ENCODE measurements around the gene ATG13.

DNA sequence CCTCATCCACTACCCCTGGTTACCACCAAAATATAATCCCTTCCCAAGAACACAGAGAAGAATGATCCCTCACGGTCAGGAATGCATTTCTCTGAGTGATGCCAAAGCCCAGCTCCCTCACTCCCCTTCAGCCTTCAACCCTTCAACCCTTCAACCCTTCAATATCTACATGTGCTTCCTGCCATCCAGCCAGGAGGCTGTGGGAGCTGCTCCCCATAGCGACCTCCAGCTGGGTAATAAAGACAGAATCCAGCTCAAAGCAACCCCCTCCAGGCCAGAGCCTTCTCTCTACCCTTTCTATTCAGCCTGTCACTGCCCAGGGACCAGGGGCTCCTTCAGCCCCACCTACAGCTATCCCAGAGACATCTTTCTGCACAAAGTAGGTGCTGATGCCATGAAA is 80.4 kb downstream of the ATG13 start:
- TF ChIP-seq, protein P1, sequence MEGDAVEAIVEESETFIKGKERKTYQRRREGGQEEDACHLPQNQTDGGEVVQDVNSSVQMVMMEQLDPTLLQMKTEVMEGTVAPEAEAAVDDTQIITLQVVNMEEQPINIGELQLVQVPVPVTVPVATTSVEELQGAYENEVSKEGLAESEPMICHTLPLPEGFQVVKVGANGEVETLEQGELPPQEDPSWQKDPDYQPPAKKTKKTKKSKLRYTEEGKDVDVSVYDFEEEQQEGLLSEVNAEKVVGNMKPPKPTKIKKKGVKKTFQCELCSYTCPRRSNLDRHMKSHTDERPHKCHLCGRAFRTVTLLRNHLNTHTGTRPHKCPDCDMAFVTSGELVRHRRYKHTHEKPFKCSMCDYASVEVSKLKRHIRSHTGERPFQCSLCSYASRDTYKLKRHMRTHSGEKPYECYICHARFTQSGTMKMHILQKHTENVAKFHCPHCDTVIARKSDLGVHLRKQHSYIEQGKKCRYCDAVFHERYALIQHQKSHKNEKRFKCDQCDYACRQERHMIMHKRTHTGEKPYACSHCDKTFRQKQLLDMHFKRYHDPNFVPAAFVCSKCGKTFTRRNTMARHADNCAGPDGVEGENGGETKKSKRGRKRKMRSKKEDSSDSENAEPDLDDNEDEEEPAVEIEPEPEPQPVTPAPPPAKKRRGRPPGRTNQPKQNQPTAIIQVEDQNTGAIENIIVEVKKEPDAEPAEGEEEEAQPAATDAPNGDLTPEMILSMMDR (IDR thresholded peaks at IDR 0.05; ENCODE audit: low read length): no peak
- TF ChIP-seq EZH2phosphoT487 (IDR thresholded peaks at IDR 0.05; ENCODE audit: low read length): no peak

Data from MM.1S (cell line).